NCI-H2029 (cell line): ENCODE measurements around the gene CMYA5.
A peak's percentile ranks its signal among the peaks of the same experiment; 100 is the strongest.
"Not testable (repeated sequence)": the region's sequence is repeated elsewhere in the genome, so short reads cannot be mapped to it uniquely, and the experiment has no call there.

Experiments
- DNase-seq: peaks from one replicate; lab custom pipeline; 2025; lab: John Stamatoyannopoulos, UW

CMYA5 gene

GRCh38 chr5:79702606-79703380 is 13.2 kb downstream of the CMYA5 start:
- DNase-seq = no peak

DNA sequence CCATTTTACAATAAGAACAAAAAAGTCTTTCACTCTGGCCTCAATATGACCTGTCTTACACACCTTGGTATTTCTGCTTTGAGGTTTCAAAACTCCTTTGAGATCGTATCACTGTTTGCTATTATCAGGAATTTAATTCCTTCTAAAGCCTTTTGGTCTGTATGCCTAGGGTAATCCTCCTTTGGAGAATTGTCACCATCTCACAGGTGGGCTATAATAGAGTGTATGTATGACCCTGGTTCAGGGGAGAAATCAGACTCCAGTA is 13.7 kb downstream of the CMYA5 start:
- DNase-seq = no peak

DNA sequence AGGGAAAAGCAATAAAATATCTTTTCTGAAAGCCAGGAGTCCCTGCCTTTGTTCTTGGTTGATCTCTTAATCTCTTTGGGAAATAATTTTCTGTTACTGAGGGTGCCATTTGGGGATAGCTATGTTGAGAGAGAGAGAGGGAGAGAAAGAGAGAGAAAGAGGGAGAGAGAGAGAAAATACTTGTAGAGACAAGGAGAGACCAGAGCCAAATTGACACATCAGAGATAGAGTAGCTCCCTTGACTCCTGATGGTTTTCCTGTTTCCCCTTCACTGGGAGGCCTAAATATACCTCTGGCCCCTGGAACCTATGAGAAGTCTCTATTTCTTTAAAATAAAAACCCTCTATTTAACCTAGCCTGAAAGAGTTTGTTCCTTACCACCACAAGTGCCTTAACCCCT is 14.9 kb downstream of the CMYA5 start:
- DNase-seq = no peak

DNA sequence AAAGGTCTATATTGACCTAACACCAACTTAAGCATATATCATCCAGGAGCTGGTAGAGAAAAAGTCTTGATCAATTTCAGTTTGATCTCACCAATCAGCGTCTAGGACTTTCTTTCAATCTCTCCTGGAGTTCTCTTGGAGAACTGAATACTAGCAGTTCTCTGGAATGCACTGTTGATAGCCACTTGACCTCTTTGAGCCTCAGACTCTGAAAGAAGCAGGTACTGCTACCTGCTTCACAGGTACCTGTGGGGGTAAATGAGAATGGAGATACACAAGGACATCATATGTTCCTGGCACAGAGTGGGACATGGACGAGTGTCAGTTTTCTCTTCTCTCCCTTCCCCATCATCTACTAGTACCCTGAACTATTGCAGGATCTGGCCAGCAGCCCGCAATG is 16.0 kb downstream of the CMYA5 start:
- no peak for DNase-seq

DNA sequence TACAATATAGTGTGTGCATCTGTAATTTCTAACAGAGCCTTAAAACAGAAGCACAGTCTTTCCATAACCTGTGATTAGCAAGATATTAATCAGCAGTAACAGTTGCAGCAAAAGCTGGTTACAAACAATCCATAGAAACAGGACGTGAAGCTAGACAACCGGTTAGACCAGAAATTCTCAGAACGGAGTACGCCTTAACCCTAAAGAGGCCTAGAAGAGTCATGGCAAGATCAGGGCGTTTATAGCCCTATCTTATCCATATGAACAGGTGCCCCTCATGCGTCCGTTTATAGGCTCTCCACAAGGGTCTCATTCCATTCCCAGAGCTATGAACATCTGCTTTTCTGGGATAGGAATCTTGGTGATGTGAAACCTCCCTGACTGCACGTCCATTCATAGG is 16.7 kb downstream of the CMYA5 start:
- not testable (repeated sequence) for DNase-seq

- DNase-seq = no peak
These were observed 17.9 kb downstream of the CMYA5 start for GRCh38 chr5:79707535-79707934.

DNA sequence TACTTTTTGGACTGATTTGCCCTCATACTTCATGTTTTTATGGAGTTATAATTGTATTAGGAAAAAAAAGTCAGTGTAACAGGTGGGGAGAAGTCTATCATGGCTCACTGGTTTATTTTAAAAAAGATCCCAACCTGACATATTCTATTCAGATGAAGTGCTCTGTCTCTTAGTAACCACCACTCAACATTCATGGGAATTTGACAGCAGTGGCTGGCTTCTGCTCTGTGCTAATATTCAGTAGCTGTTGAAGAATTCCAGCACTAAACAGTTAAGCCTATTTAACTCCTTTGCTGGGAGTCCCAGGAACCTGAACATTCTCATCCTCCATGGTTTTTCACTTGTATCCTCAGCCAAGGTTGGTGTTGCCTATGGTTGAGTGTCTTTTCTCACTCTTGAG is 23.1 kb downstream of the CMYA5 start:
- no peak for DNase-seq

DNA sequence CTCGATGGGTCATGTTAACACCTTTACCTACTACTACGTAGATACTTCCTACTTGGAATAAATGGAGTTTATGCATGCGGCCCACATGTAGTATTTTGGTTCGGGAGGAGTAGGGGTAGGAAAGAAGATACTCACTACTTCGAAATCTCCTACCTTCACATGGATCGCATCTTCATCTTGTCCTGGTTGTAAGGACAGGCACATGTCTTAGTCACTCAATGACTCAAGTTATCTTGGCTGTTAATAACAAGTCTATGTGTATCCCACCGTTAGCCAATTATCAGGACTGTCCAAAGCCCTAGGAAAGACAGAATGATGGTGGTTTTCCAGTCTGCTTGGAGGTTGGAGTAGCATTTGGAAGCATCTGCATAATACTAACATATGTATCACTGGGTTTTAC is 24.1 kb downstream of the CMYA5 start:
- DNase-seq = no peak

DNA sequence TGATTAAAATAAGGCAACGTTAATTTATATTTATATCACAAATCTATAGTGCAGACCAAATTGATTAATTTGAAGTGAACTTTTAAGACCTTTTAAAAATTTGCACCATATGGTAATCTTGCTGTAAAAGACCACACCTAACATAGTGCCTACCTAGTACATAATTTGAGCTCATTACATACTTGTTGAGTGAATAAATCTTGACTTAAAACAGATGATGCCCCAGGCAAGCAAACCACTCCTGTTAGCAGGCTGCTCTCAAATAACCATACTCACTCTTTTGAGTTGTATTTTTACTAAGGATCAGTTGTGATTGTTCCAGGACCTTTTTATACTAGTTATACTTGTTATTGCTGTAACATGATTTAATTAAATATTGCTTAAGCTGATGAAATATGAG is 27.2 kb downstream of the CMYA5 start:
- DNase-seq = no peak

DNA sequence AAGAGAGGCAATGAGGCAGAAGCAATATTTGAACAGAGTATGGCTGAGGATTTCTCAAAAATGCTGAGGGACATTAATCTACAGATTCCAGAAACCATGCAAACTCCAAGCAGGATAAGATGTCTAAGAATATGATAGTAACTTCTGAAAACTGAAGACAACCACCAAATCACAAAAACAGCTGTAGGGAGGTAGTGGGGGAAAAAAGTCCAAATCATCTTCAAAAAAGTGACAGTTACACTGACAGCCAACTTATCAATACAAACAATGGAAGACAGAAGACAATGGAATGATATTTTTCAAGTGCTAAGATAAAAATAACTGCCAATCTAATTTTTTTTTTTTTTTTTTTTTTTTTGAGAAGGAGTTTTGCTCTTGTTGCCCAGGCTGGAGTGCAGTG is 30.5 kb downstream of the CMYA5 start:
- DNase-seq = no peak

DNA sequence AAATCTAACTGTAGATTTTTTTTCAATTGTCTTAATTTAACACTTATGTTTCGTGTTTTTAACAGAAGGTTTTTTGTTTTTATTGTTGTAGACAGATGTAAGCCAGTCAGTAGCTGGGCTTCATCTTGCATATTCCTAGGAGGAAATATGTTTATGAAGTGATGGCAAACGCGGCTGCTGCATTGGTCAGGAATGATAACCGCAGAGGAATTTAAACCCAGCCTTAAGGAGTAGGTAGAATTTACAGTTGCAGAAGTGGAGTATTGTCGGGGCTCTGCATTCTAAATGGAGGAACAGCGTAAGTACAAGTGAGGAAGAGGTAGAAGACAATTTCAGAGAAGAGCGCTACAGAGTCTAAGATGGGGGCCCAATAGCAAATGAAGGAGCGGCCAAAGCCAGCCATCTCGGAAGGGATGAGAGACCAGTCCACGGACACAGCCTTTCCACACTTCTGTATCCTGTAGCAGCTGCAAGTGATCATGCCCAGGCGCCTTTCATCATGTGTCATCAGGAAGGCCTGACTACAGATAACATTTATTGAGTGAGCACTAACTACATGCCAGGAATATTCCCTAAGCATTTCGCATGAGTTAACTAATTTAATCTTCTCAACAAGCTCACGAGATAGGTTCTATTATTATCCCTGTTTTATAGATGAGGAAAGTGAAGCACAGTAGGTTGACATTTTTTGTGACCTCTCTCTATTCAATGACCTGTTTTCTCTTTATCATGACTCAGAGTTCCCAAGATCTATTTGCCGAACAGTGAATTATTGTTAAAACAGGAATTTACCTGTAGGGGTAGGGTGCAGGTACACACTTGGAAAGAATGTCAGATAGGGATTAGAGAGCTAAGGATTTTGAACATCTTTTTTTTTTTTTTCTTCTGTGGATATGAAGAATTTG is 38.1 kb downstream of the CMYA5 start:
- no peak for DNase-seq

GRCh38 chr5:79728396-79728795 is 38.8 kb downstream of the CMYA5 start:
- DNase-seq = no peak

DNA sequence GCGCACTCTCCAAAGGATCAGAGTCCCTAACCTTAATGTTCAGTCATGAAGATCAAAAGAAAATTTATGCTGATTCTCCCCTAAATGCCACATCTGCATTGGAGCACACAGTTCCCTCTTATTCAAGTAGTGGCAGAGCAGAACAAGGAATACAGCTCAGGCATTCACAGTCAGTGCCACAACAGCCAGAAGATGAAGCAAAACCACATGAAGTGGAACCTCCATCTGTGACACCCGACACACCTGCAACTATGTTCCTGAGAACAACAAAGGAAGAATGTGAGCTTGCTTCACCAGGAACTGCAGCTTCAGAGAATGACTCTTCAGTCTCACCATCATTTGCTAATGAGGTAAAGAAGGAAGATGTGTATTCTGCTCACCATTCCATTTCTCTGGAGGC is 40.0 kb downstream of the CMYA5 start:
- DNase-seq = no peak

- DNase-seq = no peak
These were observed 40.9 kb downstream of the CMYA5 start for GRCh38 chr5:79730564-79730963.

DNA sequence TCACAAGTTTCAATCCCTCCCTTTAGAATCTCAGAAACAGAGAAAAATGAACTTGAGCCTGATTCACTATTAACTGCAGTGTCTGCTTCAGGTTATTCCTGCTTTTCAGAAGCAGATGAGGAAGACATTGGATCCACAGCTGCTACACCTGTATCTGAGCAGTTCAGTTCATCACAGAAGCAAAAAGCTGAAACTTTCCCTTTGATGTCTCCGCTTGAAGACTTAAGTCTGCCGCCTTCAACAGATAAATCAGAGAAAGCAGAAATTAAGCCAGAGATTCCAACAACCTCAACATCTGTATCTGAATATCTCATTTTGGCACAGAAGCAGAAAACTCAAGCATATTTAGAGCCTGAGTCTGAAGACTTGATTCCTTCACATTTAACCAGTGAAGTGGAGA is 42.1 kb downstream of the CMYA5 start:
- DNase-seq = no peak

DNA sequence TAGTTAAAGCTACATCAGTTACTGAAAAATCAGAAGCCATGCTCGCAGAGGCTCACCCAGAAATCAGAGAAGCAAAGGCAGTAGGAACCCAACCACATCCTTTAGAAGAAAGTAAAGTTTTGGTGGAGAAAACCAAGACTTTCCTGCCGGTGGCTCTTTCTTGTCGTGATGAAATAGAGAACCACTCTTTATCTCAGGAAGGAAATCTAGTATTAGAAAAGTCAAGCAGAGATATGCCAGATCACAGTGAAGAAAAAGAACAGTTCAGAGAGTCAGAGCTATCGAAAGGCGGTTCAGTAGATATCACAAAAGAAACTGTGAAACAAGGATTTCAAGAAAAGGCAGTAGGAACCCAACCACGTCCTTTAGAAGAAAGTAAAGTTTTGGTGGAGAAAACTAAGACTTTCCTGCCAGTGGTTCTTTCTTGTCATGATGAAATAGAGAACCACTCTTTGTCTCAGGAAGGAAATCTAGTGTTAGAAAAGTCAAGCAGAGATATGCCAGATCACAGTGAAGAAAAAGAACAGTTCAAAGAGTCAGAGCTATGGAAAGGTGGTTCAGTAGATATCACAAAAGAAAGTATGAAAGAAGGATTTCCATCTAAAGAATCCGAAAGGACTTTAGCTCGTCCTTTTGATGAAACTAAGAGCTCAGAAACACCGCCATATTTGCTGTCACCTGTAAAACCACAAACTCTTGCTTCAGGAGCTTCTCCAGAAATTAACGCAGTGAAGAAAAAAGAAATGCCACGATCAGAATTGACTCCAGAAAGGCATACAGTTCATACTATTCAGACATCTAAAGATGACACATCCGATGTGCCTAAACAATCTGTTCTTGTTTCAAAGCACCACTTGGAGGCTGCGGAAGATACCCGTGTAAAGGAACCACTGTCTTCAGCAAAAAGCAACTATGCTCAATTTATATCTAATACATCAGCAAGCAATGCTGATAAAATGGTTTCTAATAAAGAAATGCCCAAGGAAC is 47.2 kb downstream of the CMYA5 start:
- DNase-seq = no peak

- DNase-seq = no peak
These were observed 48.7 kb downstream of the CMYA5 start for GRCh38 chr5:79738349-79738748.

DNA sequence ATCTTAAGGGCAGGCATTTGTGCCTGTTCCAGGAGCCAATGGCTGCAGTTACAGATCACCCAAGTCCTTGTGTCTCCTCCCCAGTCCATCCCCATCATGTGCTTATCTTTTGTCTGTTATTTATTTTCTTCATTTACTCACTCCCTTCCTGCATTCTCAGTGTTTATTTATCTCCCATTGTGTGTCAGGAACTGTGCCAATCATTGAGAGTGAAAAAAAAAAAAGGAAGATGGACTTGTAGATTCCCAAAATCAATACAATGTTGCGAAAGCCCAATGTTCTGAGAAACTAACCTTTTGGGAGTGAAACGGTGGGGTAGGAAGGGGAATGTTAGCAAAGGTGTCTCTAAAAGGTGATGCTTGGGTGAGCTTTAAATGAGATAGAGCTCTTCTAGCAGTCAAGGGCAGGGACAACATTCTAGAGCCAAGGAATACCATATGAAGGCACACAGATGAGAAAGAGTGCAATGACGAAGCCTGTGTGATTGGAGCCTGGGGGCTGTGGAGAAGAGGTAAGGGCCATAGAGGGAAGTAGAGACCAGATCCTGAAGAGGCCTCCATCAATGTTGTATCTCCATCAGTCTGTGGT is 53.0 kb downstream of the CMYA5 start:
- DNase-seq = peak; percentile 9

DNA sequence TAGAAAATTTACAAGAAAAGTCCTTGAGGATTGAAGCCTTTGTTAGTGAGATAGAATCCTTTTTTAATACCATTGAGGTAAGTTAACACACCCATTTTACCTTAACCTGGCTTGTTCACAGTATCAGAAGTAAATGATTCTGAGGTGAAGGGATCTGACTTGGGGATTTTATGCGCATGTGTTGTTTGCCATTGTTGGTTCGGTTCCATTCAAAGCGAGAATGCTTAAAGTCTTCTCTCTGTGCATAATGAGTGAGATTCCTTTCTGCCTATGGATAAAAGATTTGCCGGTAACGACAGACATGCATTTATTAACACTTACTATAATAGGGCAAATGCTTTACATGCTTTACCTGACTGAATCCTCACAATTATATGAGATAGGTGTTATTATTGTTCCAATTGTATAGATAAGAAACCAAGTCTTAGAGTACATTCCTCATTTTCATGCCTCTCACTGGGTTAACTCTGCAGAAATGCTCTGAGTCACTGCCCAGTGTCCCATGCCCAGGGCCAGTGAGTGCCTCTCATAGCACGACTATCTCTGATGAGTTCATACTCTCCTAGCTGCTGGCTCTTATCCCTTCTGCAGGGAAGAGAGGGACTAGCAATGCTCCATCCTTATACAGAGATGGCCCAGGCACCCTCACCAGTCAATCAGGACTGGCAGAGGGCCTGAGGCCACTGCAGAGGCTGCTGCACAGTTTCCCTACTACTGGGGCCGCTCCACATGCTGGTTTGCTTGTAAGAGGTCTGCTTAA is 54.4 kb downstream of the CMYA5 start:
- DNase-seq = no peak

DNA sequence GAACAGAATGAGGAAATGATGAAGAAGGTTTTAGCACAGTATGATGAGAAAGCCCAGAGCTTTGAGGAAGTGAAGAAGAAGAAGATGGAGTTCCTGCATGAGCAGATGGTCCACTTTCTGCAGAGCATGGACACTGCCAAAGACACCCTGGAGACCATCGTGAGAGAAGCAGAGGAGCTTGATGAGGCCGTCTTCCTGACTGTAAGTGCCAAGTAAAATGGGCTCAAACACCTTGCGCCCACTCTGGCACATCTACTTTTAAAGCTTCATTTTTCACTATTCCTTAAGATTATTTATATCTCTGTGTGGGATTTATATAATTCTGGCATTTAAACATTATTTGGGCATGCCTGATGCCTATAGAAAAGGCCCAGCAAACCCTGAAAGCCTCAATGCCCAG is 55.6 kb downstream of the CMYA5 start:
- DNase-seq = no peak
